NK-92 (cell line): ENCODE results near the gene PLXNC1.

Experiments used
- DNase-seq: peaks from one replicate; lab custom pipeline; 2025; ENCODE audit not compliant: unreplicated experiment; lab: John Stamatoyannopoulos, UW

PLXNC1 gene

GRCh38 chr12:94229902-94230301, 81.5 kb downstream of the PLXNC1 start:
- no peak for DNase-seq

GRCh38 chr12:94230357-94230905, 82.1 kb downstream of the PLXNC1 start:
- DNase-seq, result no peak

- DNase-seq, result no peak
These were observed 83.3 kb downstream of the PLXNC1 start for GRCh38 chr12:94231709-94232108.

- DNase-seq, result no peak
These were observed 87.5 kb downstream of the PLXNC1 start for GRCh38 chr12:94235848-94236247.

- no peak for DNase-seq
These were observed 91.1 kb downstream of the PLXNC1 start for GRCh38 chr12:94239332-94239993.

GRCh38 chr12:94240171-94240570, 91.8 kb downstream of the PLXNC1 start:
- DNase-seq, result no peak

- DNase-seq, result no peak
These were observed 94.5 kb downstream of the PLXNC1 start for GRCh38 chr12:94242901-94243300.

- DNase-seq, result no peak
These were observed 96.1 kb downstream of the PLXNC1 start for GRCh38 chr12:94244165-94245133.

GRCh38 chr12:94245631-94246383, 97.4 kb downstream of the PLXNC1 start:
- DNase-seq, result no peak

- no peak for DNase-seq
These were observed 98.9 kb downstream of the PLXNC1 start for GRCh38 chr12:94247246-94247645.

- DNase-seq, result no peak
These were observed 100.2 kb downstream of the PLXNC1 start for GRCh38 chr12:94248582-94248981.

GRCh38 chr12:94250130-94250529, 101.8 kb downstream of the PLXNC1 start:
- no peak for DNase-seq

GRCh38 chr12:94254270-94254669, 105.9 kb downstream of the PLXNC1 start:
- no peak for DNase-seq

GRCh38 chr12:94255006-94255405, 106.6 kb downstream of the PLXNC1 start:
- DNase-seq, result no peak

- no peak for DNase-seq
These were observed 107.1 kb downstream of the PLXNC1 start for GRCh38 chr12:94255428-94255827.

- DNase-seq, result no peak
These were observed 110.2 kb downstream of the PLXNC1 start for GRCh38 chr12:94258593-94258992.

- DNase-seq, result no peak
These were observed 111.6 kb downstream of the PLXNC1 start for GRCh38 chr12:94260017-94260416.

GRCh38 chr12:94260717-94261116, 112.3 kb downstream of the PLXNC1 start:
- DNase-seq, result no peak

- no peak for DNase-seq
These were observed 112.7 kb downstream of the PLXNC1 start for GRCh38 chr12:94261119-94261518.

GRCh38 chr12:94261786-94262185, 113.4 kb downstream of the PLXNC1 start:
- no peak for DNase-seq
